Osteoblast (primary cell): ENCODE results near the gene TAS2R9. TPM values are rescaled to one million over a fixed set of nuclear protein-coding genes. Genes with fewer than 3 reads are reported as not detected.

Source experiments
- DNase-seq: peaks from one replicate; pipeline ENCODE4 v3.0.0; 2011; ENCODE audit warnings: low spot score, mixed read lengths; ENCODE audit not compliant: insufficient read length; ENCODE audit errors: missing footprints
- H2AFZ ChIP-seq: 2 replicates; pipeline ENCODE4 v1.6.0; 2011; ENCODE audit warnings: mild to moderate bottlenecking, low read length
- H3K27ac ChIP-seq: 2 replicates; pipeline ENCODE4 v1.5.1; 2011; ENCODE audit warnings: mild to moderate bottlenecking, low read depth, low read length, moderate library complexity
- H3K27me3 ChIP-seq: 2 replicates; pipeline ENCODE4 v1.6.0; 2012; ENCODE audit warnings: mild to moderate bottlenecking, control low read depth, inconsistent platforms, low read length, moderate library complexity; ENCODE audit not compliant: insufficient read depth
- H3K36me3 ChIP-seq: 2 replicates; pipeline ENCODE4 v1.5.1; 2011; ENCODE audit warnings: mild to moderate bottlenecking, low read length, control low read depth, moderate library complexity; ENCODE audit not compliant: insufficient read depth
- H3K4me1 ChIP-seq: 2 replicates; pipeline ENCODE4 v1.5.1; 2011; ENCODE audit warnings: mild to moderate bottlenecking, low read length, control low read depth, moderate library complexity; ENCODE audit not compliant: insufficient read depth
- H3K4me2 ChIP-seq: 2 replicates; pipeline ENCODE4 v1.6.0; 2011; ENCODE audit warnings: mild to moderate bottlenecking, low read length; ENCODE audit not compliant: insufficient read depth
- H3K4me3 ChIP-seq: fragments of 200-600 bp; sonication (generic); 3 replicates; pipeline ENCODE4 v1.5.1; 2012; ENCODE audit warnings: mild to moderate bottlenecking, low read length, inconsistent platforms; ENCODE audit not compliant: insufficient read depth
- H3K79me2 ChIP-seq: 2 replicates; pipeline ENCODE4 v1.6.0; 2012; ENCODE audit warnings: mild to moderate bottlenecking, low read length, control low read depth, inconsistent platforms; ENCODE audit not compliant: insufficient read depth
- H3K9me3 ChIP-seq: 2 replicates; pipeline ENCODE4 v1.5.1; 2011; ENCODE audit warnings: low read depth, low read length, control low read depth
- H4K20me1 ChIP-seq: 2 replicates; pipeline ENCODE4 v1.6.0; 2012; ENCODE audit warnings: mild to moderate bottlenecking, low read length, control low read depth; ENCODE audit not compliant: insufficient read depth
- total RNA-seq: library from RNA; depleted of rRNA; stranded (reverse); fragments of >200 nt; gene quantifications from 2 replicates; pipeline ENCODE4 v1.2.3, GENCODE V29; 2012
- TF ChIP-seq, protein P1 (sequence below): IDR thresholded peaks from 2 replicates; pipeline ENCODE4 v1.5.1; 2011; ENCODE audit warnings: mild to moderate bottlenecking, low read depth, low read length, moderate library complexity; ENCODE audit errors: extremely low read depth

The TAS2R9 gene, protein sequence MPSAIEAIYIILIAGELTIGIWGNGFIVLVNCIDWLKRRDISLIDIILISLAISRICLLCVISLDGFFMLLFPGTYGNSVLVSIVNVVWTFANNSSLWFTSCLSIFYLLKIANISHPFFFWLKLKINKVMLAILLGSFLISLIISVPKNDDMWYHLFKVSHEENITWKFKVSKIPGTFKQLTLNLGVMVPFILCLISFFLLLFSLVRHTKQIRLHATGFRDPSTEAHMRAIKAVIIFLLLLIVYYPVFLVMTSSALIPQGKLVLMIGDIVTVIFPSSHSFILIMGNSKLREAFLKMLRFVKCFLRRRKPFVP
- not detected in 2 replicates for total RNA-seq

DNA sequence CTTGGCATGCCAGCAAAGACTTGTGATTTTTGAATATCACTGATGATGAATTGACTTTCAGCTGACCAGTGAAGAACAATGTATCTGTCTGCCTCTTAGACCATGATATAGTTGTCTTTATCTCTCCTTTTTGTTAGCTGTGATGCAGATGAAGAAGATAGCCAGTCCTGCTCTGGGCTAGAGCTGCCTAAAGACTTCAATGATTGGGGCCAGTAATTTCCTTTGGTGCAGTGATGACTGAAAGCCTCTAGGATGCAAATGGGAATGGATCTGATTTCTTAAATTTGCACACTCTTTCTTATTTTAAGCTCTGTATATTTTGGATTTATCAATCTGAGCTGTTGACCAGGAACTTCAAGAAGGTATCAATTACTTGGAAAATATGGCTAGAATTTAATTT lies at the start of gene TAS2R9:
Gene TAS2R9, minus strand, starts transcription at position 101 of the 400 bp plus-strand sequence. Its CDS starts 93 bp downstream, at position 8.
- DNase-seq: no peak
- Histone ChIP-seq H3K9me3 (no peaks in the 10 kb centered on the region), H3K27ac (no peak within 1 kb of the TSS), H3K36me3 (no peaks in the 10 kb centered on the region), H3K4me3 (no peak within 1 kb of the TSS), H4K20me1 (no peaks in the 10 kb centered on the region), H2AFZ (no peak within 1 kb of the TSS), H3K27me3 (no peaks in the 10 kb centered on the region), H3K4me1 (no peaks in the 10 kb centered on the region), H3K4me2 (no peak within 1 kb of the TSS), H3K79me2 (no peaks in the 10 kb centered on the region)
- TF ChIP-seq, protein P1, sequence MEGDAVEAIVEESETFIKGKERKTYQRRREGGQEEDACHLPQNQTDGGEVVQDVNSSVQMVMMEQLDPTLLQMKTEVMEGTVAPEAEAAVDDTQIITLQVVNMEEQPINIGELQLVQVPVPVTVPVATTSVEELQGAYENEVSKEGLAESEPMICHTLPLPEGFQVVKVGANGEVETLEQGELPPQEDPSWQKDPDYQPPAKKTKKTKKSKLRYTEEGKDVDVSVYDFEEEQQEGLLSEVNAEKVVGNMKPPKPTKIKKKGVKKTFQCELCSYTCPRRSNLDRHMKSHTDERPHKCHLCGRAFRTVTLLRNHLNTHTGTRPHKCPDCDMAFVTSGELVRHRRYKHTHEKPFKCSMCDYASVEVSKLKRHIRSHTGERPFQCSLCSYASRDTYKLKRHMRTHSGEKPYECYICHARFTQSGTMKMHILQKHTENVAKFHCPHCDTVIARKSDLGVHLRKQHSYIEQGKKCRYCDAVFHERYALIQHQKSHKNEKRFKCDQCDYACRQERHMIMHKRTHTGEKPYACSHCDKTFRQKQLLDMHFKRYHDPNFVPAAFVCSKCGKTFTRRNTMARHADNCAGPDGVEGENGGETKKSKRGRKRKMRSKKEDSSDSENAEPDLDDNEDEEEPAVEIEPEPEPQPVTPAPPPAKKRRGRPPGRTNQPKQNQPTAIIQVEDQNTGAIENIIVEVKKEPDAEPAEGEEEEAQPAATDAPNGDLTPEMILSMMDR: no peak

DNA sequence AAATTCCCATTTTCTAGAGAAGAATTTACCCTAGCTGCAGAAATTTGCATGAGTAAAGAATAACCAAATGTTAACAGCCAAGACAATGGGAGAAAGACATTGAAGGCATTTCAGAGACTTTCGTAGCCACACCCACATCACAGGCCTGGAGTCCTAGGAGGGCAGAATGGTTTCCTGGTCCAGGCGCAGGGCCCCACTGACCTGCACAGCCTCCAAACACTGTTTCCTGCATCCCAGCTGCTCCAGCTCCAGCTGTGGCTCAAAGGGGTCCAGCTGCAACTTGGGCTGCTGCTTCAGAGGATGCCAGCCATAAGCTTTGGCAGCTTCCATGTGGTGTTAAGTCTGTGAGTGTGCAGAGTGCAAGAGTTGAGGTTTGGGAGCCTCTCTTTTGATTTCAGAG lies 45.8 kb upstream of the TAS2R9 start:
- Histone ChIP-seq H3K27ac (no peak overlapping the region), H3K4me3 (no peak overlapping the region), H3K4me2 (no peak overlapping the region), H3K36me3 (no peaks in the 10 kb centered on the region), H3K9me3 (no peaks in the 10 kb centered on the region), H2AFZ (no peak overlapping the region), H3K4me1 (peaks cover 3% of the 10 kb centered on the region), H3K27me3 (no peaks in the 10 kb centered on the region), H4K20me1 (peaks cover 8% of the 10 kb centered on the region), H3K79me2 (no peaks in the 10 kb centered on the region)
- TF ChIP-seq, protein P1: no peak
- no peak for DNase-seq

DNA sequence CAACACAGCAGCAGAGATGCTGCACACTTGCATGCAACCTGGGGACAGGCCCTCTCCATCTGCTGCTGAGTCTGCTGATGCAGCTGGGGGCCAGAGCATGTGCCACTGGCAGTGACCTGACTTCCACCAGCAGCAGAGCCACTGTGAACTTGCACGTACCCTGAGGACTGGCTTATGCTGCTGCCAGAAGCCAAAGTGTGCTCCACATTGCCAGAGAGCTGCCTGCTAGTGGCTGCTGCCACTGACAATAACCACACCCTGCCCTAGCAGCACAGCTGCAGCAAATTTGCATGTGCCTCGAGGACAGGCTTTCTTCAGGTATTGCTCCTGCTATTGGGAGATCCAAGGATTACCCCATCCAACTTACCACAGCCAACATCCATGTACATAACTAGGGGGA lies 43.8 kb upstream of the TAS2R9 start:
- Histone ChIP-seq H3K4me3 (no peak overlapping the region), H2AFZ (no peak overlapping the region), H3K9me3 (no peaks in the 10 kb centered on the region), H3K27ac (no peak overlapping the region), H3K4me2 (no peak overlapping the region), H3K36me3 (no peaks in the 10 kb centered on the region), H3K79me2 (no peaks in the 10 kb centered on the region), H3K4me1 (peaks cover 3% of the 10 kb centered on the region), H3K27me3 (no peaks in the 10 kb centered on the region), H4K20me1 (peaks cover 8% of the 10 kb centered on the region)
- TF ChIP-seq, protein P1: no peak
- DNase-seq: no peak

DNA sequence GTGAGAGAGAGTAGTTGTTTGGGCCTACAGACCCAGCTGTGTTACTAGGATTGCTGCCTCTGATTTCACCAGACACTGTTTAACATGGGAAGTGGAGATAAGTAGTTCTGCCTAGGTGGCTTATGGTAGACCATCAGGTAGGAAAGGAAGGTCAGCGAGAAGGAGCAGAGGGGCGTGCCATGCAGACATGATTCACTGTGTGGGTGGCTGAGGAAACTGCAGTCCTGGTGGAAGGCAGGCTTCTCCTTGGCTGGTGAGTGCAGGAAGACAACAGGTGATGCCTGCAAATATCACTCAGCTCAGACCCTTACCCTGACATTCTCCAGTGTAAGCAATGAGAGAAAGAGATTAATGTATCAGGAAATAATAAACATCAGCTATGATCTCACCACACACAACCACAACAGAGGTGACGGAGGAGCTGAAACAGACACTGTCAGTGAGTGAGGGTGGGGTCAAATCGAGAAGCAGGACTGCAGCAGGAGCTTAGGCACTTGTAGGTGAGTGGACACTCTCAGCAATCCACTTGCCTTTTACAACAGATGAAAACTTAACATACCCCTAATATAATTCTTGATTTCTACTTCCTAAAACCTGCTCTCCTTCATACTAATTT lies 41.4 kb upstream of the TAS2R9 start:
- no peaks in the 10 kb centered on the region for H3K79me2 ChIP-seq
- no peaks in the 10 kb centered on the region for H3K27me3 ChIP-seq
- peaks cover 3% of the 10 kb centered on the region for H3K4me1 ChIP-seq
- H3K27ac ChIP-seq: no peak overlapping the region
- TF ChIP-seq, protein P1: no peak
- DNase-seq: no peak
- H3K4me3 ChIP-seq: no peak overlapping the region
- H4K20me1 ChIP-seq: peaks cover 8% of the 10 kb centered on the region
- H3K4me2 ChIP-seq: no peak overlapping the region
- H3K9me3 ChIP-seq: no peaks in the 10 kb centered on the region
- H3K36me3 ChIP-seq: no peaks in the 10 kb centered on the region
- no peak overlapping the region for H2AFZ ChIP-seq
